Esophagus muscularis mucosa (tissue), 3 donors: Measurements from ENCODE around the gene TDRD3.

Source experiments
- CTCF ChIP-seq, 3 experiments: fragments of 200-600 bp in 2 of 3; fragments of 450-650 bp in 1 of 3; sonication (generic) in 2 of 3; IDR thresholded peaks; one replicate each; pipeline ENCODE4 v1.5.1; 2017 to 2019; ENCODE audit warnings: antibody characterized with exemption in 3 of 3, mild to moderate bottlenecking in 2 of 3, moderate library complexity in 1 of 3
- POLR2A ChIP-seq: fragments of 450-650 bp; IDR thresholded peaks from one replicate; pipeline ENCODE4 v1.6.1; 2017; ENCODE audit warnings: antibody characterized with exemption, moderate library complexity, mild to moderate bottlenecking, low read depth

DNA sequence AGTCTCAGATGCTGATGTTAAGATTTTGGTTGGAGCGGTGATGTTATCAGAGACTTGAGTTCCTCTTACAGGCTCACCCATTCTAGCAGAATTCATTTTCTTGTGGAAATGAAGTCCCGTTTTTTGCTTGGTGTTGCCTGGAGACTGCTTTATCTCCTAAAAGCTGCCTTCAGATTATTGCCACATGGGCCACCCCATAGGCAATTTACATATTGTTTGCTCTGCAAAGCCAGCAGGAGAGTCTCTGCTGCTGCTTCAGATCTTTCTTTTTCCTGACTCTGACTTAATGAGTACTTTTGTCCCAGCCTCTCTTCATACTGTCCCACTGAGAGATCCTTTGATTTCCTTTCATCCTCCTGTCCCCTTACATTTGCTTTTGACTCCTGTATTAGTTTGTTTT, 114.6 kb downstream of the TDRD3 start:
- TF ChIP-seq CTCF (IDR thresholded peaks at IDR 0.05) (no peak), POLR2A (no peak)
